ENCODE measurements around the gene COX7B.
"Not testable (repeated sequence)": the region's sequence is repeated elsewhere in the genome, so short reads cannot be mapped to it uniquely, and the experiment has no call there.

COX7B gene, protein sequence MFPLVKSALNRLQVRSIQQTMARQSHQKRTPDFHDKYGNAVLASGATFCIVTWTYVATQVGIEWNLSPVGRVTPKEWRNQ

DNA sequence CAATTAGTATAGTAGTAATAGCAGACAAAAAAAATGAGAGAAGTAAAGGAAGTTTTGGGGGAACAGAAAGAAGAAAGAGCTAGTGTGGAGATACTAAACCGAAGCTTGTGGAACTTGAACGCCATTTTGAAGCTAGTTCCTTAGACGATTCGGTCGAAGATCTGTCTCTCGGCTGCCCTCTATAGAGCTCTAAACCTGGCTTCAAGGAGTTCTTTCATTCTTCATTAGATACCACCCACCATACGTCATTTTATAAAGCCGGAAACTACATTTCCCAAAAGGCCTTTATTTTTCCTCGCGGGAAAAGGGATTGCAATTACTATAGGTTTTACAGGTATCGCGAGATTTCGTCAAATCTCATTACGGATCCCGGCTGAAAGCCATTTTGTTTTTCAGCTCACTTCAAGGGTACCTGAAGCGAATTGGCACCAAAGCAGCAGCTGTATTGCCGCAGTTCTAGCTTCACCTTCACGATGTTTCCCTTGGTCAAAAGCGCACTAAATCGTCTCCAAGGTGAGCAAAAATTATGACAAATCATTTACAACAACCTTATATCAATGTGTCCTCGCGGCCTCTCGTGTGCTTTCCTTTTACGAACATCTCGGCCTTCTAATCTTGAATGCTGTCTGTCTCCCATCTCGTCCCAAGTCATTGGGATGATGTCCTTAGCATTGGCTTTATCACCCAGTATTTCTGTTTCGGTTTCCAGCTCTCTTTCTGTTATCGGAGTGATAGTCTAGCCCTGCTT lies at the start of gene COX7B:
Gene COX7B, plus strand, starts transcription at position 388 of the 748 bp plus-strand sequence. Its CDS starts 86 bp downstream, at position 474.
- in situ Hi-C loops (cut with MboI; ENCODE audit: low sequenced_read_pairs) = no loop called here

DNA sequence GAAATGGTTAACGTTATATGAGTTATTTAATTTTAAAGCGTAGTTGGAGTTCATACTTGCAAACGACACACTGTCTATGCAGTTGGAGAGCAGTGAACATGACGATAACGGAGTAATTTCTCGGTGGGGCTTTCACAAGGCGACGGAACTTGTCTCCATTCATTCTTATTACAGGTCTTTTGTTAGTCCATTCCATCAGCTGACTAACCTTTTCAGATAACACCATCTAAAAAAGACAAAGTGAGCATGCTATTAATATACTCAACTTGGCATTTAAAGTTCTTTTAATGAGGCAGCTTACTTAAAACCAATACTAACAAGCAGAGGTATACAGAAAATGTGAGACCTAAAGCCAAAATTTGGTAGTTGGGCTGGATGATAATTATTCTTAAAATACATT lies 23.9 kb upstream of the COX7B start:
- in situ Hi-C loops (cut with MboI; ENCODE audit: low sequenced_read_pairs) = no loop called here

DNA sequence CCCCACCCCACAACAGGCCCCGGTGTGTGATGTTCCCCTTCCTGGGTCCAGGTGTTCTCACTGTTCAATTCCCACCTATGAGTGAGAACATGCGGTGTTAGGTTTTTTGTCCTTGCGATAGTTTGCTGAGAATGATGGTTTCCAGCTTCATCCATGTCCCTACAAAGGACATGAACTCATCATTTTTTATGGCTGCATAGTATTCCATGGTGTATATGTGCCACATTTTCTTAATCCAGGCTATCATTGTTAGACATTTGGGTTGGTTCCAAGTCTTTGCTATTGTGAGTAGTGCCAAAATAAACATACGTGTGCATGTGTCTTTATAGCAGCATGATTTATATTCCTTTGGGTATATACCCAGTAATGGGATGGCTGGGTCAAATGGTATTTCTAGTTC lies 17.9 kb upstream of the COX7B start:
- in situ Hi-C loops (cut with MboI; ENCODE audit: low sequenced_read_pairs) = not testable (repeated sequence)

DNA sequence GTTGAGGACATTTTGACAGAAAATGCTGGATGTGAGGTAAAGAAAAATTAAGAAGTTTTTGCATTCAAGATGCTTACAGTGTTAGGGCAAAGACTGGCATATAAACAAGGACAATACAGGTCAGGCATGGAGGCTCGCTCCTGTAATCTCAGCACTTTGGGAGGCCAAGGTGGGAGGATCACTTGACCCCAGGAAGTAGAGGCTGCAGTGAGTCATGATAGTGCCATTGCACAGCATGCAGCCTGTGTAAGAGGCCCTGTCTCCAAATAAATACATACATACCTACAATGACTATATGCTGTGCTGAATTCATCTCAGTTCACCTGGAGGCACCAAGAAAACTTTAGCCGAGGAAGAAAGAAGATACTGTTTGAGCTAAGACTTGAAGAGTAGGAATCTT lies 6.4 kb upstream of the COX7B start:
- in situ Hi-C loops (cut with MboI; ENCODE audit: low sequenced_read_pairs) = no loop called here

DNA sequence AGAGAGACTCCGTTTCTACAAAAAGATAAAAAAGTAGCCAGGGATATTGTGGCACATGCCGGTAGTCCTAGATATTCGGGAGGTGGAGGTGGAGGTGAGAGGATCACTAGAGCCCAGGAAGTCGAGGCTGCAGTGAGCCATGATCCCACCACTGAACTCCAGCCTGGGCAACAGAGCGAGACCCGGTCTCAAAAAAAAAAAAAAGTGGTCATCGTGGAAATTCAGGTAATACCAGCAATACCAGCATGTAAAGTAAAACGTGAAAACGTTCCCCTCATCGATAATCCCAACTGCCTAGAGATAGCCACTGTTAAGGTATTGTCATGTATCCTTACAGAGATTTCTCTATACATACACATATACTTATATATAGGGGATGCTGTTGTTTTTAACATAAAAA lies 5.6 kb upstream of the COX7B start:
- in situ Hi-C loops (cut with MboI; ENCODE audit: low sequenced_read_pairs) = no loop called here

DNA sequence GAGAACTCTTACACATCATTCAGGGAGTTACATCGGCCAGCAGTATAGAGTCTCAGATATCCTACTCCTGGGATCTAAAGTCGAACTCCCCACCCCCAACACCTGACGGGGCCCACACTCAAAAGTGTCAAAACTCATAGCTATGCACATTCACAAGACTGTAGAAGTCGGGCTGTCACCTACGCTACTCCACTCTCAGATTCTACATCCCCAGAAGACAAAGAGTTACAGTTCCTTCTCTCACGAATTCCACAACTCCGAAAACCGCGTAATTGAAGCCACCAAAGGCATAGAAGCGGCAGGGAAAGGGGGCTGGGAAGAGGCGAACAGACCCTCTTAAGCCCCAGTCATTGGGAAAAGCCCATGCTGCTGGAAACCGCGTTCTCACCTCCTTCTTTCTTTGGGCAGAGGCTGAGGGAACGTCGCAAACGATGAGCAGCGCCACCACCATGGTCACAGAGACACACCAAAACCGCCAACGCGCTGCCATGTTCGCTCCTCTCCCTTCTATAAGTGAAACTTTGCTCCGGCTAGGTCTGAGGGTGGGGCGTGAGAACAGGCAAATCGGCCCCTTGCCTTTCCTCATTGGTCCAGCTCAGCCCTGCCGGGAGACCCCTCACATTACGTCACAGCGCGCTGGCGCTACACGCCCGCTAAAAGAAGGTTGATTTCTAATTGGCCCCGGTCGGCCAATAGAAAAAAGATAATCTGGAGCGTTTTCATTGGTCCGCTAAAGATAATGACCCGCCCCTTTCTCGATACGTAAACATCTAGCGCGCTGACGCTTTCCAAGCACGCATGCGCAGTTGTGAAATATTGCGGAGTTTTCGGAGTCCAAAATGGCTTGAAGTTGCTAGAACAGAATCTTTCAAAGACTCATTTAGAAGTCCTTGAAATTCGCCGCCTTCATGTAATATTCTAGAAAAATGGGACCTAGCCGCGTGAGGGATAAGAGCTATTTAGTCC lies 4.1 kb upstream of the COX7B start, which contains the start of gene MAGT1:
Gene MAGT1, minus strand, starts transcription at position 515 of the 966 bp plus-strand sequence. Its CDS starts 25 bp downstream, at position 490.
- in situ Hi-C loops (cut with MboI; ENCODE audit: low sequenced_read_pairs) = no loop called here

DNA sequence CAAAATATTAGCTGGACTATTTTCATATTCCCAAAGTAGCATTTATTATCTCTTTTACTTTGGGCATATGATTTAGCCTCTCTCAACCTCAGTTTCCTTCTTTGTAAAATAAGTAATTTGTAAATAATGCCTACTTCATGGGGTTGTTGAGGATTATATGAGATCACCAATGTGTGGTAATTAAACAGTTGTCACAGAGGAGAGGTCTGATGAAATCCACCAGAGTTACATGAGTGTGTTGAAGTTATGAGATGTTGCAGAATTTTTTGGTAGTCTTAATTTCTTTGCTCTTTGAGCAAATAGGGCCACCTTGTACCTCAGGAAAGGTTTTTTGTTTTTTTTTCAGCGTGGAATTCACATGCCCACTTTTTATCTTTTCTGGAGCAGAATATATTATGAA lies 1.4 kb downstream of the COX7B start:
- in situ Hi-C loops (cut with MboI; ENCODE audit: low sequenced_read_pairs) = no loop called here

DNA sequence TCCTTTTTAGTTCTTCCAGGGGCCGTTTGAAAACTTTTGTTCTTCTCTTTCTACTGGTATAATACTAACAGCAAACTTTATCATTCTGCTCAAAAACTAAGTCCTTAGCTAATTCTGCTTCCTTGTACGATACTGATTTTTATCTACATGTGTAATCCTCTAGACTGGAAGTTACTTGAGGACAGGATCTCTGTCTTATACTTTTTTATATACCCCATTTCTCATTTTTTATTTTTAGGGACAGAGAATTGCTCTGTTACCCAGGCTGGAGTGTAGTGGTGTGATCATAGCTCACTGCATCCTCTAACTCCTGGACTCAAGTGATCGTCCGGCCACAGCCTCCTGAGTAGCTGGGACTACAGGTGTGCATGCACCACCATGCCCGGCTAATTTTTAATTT lies 2.2 kb downstream of the COX7B start:
- in situ Hi-C loops (cut with MboI; ENCODE audit: low sequenced_read_pairs) = no loop called here

DNA sequence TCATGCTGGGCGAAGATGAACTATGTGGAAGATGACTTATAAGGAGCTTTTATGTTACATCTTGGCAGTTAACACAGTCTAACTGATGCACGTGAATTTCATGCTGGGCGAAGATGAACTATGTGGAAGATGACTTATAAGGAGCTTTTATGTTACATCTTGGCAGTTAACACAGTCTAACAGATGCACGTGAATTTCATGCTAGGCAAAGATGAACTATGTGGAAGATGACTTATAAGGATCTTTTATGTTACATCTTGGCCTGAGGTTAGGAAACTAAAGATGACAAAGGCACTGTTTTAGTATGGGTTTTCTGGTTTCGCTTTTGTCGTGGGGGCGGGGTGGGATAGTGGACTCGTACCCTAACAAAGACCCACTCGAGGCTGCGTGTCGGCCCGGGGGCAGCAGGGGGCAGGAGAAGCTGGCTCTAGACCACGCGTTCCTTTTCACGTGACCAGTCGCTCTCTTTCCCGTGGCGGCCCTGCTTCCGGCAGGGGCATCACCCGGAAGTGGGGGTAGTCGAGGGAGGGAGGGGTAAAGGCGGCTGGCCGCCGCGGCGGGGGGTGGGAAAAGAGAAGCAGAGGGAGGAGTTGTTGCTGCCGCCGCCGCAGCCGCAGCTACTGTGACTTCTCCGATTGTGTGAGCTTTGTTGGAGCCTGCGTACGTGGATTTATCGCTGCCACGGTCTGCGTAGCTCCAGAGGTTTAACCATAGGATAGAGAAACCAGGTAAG lies 11.0 kb downstream of the COX7B start, which contains the start of gene ATP7A:
Gene ATP7A, plus strand, starts transcription at position 586 of the 733 bp plus-strand sequence. CDS start 60,949 bp downstream, outside the sequence.
- in situ Hi-C loops (cut with MboI; ENCODE audit: low sequenced_read_pairs) = loop anchor here (10.0 kb wide), 1 partner anchor 115 kb away; no protein-coding TSS in a partner anchor

DNA sequence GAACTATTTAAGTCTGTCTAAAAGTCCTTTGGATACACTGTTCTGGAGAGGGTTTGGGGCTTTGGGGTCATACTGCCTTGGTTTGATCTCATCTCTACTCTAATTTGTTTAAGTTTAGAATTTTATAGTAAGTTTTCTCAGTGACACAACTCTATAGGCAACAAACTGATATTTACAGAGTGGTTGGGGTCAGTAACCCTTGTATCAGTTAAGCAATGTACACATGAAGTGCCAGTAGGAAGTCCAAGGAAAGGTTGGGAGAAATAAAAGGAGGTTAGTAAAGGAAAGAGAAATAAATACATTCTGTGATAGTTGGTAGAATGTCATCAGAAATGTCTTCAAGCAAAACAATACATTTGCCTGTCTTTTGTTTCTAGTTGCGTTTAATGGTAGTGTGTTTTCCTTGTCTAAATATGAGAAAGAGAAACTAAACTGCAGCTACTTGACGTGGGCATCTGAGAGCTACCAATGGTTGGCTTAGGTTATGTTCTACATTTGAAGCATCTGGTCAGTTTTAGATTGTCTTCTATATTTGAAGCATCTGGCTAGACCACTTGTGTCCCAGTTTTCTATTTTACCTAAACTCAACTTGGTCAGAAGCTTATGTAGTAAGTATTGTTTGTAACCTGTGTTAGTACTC lies 18.1 kb downstream of the COX7B start:
- in situ Hi-C loops (cut with MboI; ENCODE audit: low sequenced_read_pairs) = loop anchor here (10.0 kb wide), 1 partner anchor 107 kb away; no protein-coding TSS in a partner anchor

DNA sequence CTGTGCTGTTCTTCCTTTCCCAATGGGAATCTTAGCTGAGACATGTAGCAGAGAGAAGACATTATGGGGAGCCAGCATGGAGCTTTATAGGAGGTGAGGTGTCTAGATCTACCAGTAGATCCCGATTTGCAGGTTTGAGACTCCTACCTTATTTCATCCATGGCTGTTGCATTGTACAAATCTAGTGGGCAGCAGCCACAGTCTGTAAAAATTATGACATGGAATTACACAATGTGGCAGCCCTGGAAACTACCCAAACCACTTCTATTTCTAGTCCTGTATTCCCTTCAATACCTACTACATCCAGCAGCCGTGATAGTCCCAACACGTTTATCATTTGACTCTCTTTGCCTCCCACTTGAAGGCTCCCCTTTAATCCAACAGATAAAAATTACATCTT lies 19.3 kb downstream of the COX7B start:
- in situ Hi-C loops (cut with MboI; ENCODE audit: low sequenced_read_pairs) = loop anchor here (10.0 kb wide), 1 partner anchor 106 kb away; no protein-coding TSS in a partner anchor

DNA sequence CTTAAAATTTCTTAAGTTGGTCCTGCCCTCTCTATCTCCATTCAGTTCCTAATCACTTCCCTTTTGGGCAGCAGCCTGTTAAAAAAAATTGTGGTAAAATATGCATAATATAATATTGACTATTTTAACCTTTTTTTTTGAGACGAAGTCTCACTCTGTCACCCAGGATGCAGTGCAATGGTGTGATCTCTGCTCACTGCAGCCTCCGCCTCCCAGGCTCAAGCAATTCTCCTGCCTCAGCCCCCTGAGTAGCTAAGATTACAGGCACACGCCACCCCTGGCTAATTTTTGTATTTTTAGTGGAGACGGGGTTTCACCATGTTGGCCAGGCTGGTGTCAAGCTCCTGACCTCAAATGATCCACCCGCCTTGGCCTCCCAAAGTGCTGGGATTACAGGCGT lies 20.1 kb downstream of the COX7B start:
- in situ Hi-C loops (cut with MboI; ENCODE audit: low sequenced_read_pairs) = loop anchor here (10.0 kb wide), 1 partner anchor 105 kb away; no protein-coding TSS in a partner anchor

DNA sequence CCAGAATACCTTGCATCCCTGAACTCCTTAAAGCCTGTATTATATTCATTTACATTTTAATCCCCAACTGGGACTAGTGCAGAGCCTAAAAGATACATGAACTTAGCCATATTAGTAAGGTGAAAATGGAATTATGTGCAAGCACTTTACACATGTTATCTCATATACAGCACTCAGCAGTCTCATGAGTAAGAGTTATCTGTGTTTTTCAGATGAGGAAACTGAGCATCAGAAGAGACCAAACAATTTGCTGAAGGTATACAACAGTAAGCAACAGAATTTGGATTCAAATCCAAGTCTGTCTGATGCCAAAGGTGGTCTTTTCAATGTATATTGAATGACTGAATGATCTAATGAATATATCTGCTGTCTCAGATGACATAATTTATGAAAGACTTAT lies 23.5 kb downstream of the COX7B start:
- in situ Hi-C loops (cut with MboI; ENCODE audit: low sequenced_read_pairs) = no loop called here

DNA sequence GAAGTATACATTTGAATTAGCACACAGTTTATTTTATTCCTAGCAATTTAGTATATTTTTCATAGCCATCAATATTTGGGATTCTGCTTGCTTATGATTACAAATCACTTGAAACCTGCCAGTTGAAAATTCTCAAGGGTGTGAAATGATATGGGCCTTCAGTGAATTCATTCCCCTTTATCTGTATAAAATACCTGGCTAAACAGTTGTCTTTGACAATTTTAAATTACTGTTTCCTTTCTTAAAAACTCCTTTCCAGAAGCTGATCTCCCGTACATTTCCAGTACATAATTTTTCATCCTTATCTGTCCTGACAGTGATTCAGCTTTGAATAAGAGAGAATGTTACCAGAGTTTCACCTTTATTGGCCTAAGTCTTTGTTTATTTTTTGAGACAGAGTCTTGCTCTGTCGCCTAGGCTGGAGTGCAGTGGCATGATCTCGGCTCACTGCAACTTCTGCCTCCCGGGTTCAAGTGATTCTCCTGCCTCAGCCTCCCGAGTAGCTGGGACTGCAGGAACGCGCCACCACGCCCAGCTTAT lies 25.1 kb downstream of the COX7B start:
- in situ Hi-C loops (cut with MboI; ENCODE audit: low sequenced_read_pairs) = no loop called here

DNA sequence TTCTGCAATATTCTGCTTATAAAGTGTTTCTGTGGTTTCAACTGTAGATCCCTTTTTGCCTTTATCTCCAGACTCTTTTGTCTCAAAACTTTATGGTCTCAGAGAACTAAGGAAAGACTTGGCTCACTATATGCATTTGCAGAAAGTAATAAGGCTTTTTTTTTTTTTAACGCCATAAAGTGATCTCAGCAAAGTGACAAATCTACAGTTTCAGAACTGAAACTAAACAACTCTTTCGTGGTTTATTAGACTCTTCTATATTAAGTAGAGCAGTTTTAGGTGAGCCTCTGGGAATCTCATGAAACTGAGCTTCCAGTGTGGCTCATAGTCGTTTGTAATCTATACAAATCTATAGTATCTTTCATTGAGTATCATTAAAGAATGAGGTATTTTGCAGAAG lies 26.5 kb downstream of the COX7B start:
- in situ Hi-C loops (cut with MboI; ENCODE audit: low sequenced_read_pairs) = no loop called here

DNA sequence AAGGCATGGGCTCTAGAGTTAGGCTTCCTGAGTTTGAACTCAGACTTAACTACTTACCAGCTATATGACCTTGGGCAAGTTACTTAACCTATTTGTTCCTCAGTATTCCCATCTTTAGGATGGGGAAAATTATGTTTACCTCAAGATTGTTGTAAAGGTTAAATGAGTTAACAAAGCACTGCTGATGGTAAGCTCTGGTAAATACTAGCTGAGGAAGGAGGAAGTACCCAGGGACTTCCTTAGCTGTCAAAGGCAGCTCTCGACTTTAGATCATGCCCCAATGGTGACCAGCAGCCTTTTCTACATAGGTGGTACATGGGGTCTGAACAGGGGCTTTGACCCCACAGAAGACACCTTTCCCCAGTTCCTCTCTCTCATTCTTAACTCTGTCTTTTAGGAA lies 31.3 kb downstream of the COX7B start:
- in situ Hi-C loops (cut with MboI; ENCODE audit: low sequenced_read_pairs) = no loop called here

DNA sequence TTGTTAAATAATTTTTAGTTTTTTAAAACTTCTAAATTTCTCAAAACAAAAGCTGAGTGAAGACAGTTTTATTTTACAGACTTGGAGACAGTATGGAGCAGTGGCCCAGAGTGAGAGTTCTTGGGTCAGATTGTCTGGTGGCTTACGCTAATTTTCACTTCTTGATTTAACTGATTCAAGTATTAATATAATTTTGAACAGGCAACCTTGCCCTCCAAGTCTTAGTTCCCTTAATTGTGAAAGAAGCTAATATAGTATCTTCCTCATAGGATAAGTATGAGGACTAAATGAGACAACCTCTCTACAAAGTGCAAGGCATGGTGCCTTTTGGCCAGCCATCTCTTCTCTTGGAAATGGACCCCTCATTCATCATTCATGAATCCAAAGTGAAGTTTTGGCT lies 36.6 kb downstream of the COX7B start:
- in situ Hi-C loops (cut with MboI; ENCODE audit: low sequenced_read_pairs) = no loop called here

DNA sequence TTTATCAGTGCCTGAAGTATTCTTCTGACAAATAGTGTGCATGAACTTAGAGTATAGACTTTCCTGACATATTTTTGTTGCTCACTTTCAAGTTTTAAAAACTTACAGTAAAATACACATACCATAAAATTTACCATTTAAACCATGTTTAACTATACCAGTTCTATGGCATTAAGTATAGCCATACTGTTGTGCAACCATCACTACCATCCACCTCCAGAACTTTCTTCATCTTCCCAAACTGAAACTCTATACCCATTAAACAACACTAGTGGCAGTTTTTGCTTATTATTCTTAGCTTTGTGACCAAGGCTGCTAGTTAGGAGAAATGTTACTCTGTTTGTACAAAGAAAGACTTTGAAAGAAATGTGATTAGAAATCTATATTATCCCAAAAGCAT lies 37.0 kb downstream of the COX7B start:
- in situ Hi-C loops (cut with MboI; ENCODE audit: low sequenced_read_pairs) = no loop called here

DNA sequence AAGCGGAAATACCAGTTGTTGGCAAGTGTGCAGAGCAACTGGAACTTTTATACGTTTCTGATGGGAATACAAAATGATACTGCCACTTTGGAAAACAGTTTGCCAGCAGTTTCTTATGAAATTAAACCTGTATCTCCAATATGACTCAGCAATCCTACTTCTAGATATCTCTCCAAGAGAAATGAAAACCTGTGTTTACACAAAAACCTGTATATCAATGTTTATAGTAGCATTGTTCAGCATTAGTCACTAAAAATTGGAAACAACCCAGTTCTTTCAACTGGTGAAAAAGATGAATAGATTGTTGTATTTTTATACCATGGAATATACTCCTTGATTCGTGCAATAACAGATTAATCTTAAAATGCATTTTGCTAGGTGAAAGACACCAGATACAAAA lies 38.0 kb downstream of the COX7B start:
- in situ Hi-C loops (cut with MboI; ENCODE audit: low sequenced_read_pairs) = no loop called here
